Hippocampal formation (tissue), 2 donors: ENCODE data around the gene RELL1.
A peak's percentile ranks its signal among the peaks of the same experiment; 100 is the strongest.

Experiments
- DNase-seq, 2 donors: peaks; one replicate each; lab custom pipeline; 2025; lab: John Stamatoyannopoulos, UW

RELL1 gene, protein sequence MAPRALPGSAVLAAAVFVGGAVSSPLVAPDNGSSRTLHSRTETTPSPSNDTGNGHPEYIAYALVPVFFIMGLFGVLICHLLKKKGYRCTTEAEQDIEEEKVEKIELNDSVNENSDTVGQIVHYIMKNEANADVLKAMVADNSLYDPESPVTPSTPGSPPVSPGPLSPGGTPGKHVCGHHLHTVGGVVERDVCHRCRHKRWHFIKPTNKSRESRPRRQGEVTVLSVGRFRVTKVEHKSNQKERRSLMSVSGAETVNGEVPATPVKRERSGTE

DNA sequence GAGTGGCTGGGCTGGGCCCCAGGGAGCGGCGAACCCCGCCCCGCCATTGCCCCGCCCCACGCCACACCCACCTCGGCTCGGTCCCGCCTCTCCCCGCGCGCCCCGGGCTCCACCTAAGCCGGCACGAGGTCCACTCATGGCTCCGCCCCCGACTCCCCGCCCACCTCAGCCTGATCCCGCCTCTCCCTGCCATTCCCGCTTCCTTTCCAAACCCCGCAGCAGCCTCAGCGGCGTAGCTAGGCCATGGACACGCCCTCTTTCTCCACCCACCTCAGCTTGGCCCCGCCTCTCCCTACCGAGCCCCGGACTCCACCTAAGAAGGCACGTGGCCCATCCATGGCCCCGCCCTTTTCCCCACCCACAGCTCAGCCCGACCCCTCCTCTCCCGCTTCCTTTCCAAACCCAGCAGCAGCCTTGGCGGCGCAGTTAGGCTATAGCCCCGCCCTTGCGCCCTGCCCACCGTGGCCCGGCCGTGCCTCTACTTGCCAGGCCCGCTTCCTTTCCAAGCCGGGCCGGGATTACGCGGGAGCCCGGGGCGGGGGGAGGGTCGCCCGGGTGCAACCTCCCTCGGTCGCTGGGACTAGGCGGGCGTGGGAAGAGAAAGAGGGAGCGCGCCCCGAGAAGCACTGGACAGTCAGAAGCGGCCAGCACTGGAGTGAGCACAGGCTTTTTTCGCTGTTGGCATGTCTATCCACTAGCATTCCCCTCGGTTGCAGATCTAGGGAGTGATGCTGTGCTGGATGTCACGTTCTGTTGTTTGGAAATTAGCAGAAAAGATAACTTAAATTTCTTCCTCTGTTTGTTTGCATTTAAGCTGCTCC lies at the start of gene RELL1:
TSS of gene RELL1 (minus strand) at position 4 of the 821 bp plus-strand sequence. CDS start 89 bp downstream, outside the sequence.
- DNase-seq, result peak; percentile 99 to 100

DNA sequence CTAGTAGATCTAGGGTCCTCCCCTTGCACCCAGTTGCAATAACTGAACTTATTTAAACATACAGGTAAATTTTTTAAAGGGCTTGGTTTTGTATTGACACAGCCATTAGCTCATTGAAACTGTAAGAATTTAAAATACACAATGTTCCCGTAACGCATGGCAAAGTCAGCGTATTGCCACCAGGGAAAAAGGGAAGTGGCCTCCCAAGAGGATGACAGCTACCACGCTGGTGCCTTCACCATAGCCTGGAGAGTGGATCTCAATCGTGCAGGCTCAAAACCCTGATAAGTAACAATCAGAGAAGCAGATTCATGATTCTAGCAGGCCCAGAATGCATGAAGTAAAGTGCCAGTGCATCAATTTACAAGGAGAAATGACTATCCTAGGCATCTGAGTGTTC lies 49.4 kb upstream of the RELL1 start:
- DNase-seq, result peak in 1 of 2 donors; percentile 9

DNA sequence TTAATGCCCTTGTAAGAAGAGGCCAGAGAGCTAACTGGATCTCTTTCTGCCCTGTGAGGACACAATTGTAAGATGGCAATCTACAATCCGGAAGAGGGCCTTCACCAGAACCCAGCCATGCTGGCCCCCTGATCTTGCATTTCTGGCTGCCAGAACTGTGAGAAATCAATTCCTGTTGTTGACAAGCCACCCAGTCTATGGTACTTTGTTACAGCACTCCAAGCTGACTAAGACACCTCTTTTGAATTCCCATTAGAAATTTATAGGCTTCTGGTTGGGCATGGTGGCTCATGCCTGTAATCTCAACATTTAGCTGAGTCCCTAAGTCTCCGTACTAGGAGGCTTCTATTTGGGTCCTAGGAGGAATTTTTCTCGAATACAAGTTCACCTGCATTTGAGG lies 48.8 kb upstream of the RELL1 start:
- no peak for DNase-seq

DNA sequence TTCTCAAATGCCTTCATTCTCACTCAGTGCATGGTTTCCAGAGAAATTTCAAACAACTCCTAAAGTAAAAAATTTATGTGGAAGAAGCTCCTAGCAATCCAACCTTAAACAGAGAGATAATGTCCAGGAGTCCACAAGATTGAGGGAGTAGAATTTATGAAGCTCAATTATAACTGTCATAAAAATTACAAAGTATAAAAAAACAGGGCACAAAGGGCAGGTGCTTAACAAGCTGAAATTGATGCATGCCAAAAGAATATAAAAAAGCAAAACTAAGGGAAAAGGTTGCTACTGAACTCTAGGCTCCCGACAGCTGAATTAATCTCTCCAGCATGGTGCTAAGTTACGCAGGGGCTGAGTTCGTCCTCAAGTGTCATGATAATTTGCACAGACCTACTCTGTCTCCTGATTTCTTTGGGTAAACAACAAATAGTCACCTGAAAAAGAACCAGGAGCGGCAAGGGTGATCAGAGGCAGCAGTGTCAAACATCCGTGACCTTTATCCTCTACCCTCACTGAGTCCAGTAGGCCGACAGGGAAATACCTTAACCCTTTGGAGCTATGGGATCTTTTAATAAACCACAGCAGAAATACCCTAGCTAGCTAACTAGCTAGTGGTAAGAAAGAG lies 47.2 kb upstream of the RELL1 start:
- no peak for DNase-seq

DNA sequence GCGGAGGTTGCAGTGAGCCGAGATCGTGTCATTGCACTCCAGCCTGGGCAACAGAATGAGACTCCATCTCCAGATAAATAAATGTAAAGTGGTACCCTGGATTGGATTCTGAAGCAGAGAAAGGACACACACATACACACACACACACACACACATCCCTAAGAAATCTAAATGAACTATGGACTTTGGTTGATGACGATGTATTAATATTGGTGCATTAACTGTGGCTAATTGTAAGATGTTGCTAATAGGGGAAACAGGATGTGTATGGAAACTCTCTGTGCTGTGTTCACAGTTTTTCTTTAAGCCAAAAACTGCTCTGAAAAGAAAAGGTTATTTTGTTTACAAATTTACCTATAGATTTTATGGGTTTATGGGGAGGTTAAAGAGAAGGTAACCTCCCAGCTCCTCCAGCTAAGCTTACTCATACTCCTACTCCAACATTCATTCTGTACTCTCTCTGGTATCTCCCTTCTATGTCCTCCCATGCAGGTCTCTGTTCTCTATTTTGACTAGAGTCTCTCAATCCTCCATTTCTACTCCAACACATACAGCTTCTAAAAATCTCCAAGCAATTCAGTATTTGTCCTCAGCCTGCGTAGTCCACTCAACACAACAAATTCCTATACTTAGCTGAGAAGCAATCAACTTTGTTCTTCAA lies 46.5 kb upstream of the RELL1 start:
- DNase-seq, result no peak

DNA sequence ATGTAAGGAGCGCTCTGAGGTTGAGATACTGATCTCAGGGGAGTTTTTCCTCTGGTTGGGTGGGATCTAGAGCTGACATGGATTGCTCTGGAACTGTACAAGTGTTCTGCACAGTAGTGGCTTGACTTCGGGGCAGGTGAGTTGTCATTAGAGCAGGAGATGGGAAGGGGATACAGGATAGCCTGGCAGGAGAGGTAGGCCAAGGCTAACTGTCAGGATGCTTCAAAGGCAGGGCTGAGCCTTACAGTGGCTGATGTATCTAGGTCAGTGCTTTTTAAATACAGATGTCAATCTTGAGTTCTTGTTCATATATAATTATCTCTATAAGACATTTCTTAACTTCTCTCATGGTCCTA lies 43.5 kb upstream of the RELL1 start:
- no peak for DNase-seq

DNA sequence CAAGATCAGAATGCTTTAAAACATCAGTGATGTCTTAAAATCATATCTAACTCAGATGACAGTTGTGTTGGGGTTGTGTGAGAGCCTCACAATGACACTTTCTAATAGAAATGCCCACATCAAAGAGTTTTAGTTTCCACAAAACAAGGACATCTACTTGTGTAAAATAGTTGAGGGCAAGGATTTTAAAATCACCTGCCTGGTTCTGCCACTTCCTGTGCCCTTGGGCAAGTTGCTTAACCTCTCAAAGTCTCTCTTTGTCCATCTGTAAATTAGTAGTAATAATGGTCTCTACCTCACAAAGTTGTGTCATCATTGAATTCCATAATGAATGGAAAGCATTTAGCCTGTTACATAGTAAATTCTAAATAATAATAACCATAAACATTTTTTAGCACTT lies 41.9 kb upstream of the RELL1 start:
- DNase-seq, result no peak

DNA sequence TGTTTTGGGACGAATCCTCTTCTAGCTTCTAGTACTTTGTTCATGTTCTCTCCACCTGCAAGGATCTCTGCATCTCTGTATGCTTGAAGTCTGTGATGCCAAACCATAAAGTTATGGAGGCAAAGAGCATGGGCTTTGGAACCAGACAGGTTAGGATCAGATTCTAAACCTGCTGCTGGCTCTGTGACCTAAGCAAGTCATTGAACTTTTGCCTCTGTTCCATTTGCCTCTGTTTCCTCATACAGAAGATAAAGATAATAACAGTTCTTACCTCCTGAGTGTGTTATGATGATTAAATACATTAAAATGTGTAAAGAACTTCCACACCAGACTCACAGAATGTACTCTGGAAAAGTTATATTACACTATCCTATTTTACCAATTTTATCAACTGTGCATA lies 41.5 kb upstream of the RELL1 start:
- DNase-seq, result no peak

DNA sequence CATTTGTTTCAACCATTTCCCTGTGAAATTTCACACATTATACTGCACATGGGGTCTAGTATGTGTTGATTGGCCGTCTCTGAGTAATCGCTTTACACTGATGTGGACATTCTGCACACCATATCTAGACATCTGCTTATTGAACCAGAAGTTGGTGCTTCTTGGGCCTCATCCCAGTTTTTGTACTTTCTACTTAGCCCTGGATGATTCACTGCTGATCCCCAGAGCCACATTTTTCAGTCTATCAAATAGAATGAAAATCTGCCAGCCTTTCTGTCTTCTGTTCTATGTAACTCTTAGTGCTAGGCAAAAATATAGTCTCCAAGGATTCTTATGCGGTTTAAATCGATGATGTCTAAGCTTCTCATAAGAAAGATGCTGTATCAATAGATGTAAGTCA lies 40.5 kb upstream of the RELL1 start:
- no peak for DNase-seq

DNA sequence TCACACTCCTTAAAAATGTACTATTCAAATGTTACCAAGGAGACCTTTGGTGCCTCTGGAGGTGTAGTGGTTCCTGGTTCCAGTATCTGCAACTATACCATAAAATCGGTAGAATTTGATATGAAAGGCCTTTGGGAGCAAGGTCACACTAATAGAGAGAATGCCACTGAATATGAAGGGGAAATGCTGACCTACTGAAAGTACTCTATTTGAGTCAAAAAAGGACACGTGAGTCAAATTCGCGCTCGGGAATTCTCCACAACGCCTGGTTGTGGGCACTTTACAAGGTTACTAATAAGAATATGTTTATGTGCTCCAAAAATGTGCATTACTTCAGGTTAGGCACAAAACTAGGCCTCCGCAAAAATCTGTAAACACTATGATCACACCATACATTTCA lies 39.5 kb upstream of the RELL1 start:
- DNase-seq, result no peak

DNA sequence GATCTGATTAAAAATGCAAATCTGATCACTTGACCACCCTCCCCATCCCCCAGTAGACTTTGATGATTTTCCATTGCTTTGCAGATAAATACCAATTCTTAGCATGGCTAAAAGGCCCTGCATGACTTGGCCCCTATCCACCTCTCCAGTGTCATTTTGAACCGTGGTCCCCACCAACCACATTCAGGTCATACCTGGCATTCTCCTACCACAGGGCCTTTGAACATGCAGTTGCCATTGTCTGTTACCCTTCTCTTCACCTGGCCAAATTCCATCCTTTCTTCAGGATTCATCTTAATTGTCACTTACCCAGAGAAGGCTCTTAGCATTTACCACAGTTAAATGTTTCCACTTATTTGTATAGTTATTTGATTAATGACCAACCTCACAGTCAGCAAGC lies 36.9 kb upstream of the RELL1 start:
- DNase-seq, result no peak

DNA sequence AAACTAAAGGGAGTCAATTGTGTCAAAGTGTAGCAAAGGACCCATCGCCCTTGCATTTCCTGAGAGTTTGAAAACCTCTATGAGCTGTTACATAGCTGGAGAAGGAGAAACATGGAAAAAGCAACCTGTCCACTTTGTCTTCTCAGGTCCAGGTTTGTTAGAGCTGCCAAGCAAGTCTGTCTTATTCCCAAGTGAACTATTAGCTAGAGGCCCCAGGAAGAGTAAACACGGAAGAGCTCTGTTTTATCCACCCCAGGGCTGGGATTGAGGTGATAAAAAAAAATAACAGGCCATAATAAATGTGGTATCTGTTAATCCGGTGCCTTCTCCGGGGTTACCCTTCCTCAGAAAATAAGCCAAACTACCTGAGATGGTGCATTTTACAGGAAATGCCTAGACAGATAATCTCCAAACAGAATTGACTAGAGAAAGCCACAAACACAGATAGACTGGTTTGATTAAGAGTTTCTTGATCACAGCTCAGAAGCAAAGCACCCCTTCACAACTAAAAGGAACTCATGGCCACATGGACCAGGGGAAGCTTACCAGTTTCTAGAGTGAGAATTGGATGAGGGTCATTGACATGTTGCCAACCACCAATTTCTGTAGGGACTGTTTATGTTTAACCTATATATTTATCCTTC lies 35.9 kb upstream of the RELL1 start:
- no peak for DNase-seq

DNA sequence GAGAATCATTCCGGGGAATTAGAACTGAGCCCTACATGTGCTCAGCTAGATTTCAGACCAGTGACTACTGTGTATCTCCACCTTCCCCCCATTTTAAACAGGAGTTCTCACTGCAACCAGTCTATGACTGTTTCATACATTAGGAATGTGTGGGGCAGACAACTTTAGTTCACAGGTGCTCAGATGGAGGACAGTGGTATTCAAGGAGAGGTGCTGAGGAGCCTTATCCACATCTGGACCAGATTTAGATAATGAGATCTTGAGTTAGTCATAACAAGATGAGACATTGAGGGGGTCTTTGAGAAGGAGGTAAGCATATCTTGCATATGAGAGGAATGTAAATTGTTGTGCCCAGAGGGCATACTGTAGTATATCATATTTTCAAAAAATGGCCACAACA lies 32.8 kb upstream of the RELL1 start:
- no peak for DNase-seq

DNA sequence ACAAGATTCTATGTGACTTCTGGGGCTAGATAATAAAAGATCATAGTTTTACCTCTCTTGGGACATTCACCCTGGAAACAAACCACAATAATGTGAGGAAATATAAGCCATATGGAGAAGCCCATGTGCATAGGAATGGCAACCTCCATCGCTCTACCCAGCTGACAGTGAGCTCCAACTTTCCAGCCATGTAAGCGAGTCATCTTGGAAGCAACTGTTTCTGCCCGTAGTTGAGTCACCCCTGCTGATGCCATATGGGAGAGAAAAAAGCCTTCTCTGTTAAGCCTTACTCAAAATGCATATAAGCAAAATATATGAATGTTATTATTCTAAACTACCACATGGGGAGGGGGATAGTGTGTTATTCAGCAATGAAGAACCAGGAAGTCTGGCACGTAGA lies 31.4 kb upstream of the RELL1 start:
- DNase-seq, result no peak

DNA sequence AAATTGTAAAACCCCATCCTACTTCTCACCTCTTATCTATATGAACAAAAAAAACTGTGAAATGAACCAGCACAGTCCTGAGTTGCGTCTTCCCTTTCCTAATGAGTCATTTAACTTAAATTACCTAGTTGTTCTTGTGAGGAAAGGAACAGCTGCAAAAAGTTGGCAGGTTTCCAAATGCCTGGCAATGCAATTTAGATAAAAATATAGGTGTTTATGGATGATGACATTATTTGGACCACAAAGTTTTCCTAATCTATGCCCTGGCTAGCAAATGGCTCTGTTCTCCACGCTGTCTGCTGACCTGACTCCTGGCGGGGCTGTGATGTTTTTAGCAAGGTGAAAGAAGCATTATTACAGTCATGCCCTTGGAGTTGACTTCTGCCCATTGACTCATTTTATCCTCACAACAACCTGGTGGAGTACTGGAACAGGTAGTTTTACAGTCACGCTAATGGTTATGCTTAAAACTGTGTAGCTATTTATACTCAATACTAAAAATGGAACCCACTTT lies 29.8 kb upstream of the RELL1 start:
- no peak for DNase-seq

DNA sequence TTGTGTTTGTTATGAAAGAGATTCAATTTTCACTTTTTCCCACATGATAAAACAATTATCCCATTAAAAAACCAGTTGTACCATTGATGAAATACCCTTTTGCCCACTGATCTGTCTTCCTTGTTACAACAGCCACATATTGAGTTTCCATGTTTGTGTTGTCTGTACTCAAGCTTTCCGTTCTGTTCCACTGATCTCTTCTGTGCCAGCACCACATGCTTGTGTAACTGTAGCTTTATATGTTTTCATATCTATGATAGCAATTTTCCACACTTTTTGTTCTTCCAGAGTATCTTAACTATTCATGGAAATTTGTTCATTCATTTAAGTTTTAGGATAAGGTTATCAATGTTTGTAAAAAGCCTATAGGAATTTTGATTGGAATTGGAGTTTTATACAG lies 24.3 kb upstream of the RELL1 start:
- no peak for DNase-seq

DNA sequence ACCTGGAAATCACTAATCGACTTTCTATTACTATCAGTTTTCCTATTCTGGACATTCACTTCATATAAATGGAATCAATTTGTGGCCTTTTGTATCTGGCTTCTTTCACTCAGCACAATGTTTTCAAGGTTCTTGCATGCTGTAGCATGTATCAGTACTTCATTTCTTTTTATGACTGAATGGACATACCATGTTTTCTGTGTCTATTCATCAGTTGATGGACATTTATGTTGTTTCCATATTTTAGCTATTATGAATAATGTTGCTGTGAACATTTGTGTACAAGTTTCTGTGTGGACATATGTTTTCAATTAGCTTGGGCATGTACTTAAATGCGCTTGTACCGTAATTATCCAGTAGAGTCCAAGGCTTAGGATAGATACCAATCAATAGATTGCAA lies 19.9 kb upstream of the RELL1 start:
- DNase-seq, result no peak

DNA sequence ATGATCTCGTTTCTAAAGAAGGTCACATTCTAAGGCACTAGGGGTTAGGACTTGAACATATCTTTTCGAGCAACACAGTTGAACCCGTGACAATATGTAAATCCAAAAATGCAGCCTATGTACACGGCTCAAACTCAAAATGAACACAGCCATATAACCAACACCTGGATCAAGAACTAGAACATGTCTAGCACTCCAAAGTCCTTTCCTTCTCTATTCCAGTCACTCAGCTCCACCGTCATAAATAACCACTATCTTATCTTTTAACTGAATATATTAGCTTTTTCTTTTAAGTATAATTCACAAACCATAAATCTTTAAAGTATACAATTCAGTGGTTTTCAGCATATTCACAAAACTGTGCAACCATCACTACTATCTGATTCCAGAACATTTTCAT lies 19.4 kb upstream of the RELL1 start:
- no peak for DNase-seq

DNA sequence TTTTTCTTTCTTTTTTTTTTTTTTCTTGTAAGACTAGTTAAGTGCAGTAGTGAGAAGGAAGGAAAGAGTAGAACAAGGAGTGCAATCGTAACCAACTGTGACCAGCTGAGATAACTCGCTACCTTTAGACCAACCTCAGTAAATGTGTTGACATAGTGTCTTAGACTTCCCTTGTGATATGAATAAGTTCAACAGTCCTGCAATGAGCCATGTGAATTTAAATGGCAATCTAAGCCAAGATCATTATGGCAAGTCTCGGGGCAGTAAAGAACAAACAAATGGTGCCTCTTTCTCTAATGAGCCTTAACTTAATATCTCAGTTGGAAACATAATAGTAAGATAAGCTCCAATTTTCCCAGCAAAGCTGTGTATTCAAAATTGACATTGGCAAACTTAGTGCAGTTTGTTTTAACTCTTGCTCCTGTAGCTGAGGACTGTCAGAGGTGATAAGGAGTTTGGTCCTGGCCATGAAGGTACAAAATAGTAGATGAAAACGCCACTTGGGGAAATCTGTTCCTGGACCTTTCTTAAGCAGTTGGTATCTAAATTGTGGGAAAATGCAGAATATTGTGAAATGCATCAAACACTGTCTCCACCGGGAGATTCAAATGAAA lies 13.8 kb upstream of the RELL1 start:
- no peak for DNase-seq

DNA sequence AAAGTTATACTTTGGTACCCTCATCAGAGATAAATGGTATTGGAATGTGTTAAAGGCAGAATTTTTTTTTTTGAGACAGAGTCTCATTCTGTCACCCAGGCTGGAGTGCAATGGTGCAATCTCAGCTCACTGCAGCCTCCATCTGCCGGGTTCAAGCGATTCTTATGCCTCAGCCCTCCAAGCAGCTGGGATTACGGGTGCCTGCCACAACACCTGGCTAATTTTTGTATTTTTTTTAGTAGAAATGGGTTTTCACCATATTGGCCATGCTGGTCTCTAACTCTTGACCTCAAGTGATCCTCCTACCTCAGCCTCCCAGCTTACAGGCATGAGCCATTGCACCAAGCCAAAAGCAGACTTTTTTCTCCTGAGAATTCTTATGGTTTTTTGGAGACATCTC lies 11.4 kb upstream of the RELL1 start:
- DNase-seq, result no peak

DNA sequence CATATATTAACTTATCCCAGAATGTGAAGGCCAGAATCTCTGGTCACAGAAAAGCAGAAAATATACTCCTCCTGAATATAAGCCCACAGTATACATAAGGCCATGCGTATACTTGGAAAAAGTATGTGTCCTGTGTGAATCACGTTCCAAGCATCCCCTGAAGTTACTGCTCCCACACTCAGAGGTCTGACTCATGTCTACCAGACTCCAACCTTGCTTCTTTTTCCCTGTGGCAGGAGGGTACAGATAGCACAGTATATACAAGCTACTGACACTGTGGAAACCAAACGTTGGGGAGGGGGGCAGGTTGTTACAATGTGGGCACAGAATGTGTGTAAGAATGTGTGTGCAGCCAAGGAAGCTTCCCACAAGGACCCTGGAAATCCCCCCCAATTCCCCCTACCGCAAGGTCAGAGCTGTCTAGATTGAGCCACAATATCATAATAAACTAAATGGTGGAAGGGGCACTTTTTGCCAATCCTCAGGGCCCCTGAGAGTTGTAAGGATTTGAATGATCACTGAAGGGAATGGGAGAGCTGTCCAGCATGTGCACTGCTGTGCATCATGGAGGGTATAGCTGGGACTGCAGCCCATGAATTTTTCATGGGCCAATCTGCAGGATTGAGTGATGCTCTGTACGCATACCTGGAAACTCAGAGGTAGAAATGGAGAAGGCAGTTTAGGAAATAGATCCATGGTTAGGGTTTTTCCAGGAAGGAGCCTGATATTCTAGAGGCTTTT lies 7.4 kb upstream of the RELL1 start:
- no peak for DNase-seq
